NK-92 (cell line): Measurements from ENCODE around the gene IFT80.
"Not testable (repeated sequence)": the region's sequence is repeated elsewhere in the genome, so short reads cannot be mapped to it uniquely, and the experiment has no call there.

Experiments used
- DNase-seq: peaks from one replicate; lab custom pipeline; 2025; ENCODE audit not compliant: unreplicated experiment; lab: John Stamatoyannopoulos, UW

Gene IFT80

GRCh38 chr3:160369784-160370183 lies 29.2 kb downstream of the IFT80 start:
- DNase-seq: no peak

- DNase-seq: no peak
These were observed 30.2 kb downstream of the IFT80 start for GRCh38 chr3:160368804-160369203.

DNA sequence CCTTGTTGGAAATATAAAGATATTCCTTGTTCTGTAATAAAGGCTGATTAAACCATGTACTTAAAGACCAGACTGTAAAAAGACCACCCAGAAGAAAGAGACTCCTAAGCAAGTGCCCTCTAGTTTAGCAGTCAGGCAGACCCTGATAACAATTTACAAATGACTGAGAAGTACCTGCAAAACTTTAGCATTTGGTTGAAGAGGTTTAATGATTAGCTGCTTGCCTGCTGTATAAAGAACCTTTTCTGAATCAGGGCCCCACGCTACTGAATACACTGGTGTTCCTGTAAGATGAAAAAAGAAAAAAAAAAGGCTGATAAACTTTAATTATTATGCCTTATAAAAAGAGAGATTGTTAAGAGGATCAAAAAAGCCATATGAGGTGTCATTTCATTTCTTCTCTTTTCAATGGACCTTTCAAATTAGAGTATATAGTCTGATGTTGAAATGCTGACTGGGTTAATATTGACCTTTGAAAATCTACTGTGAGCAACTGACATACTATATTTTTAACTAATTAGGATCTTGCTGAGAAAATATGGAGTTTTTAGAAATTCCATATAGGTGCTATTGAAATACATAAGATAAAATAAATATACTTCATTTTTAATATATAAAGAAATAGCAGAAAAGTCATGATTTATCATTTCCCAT lies 33.0 kb downstream of the IFT80 start:
- no peak for DNase-seq

DNA sequence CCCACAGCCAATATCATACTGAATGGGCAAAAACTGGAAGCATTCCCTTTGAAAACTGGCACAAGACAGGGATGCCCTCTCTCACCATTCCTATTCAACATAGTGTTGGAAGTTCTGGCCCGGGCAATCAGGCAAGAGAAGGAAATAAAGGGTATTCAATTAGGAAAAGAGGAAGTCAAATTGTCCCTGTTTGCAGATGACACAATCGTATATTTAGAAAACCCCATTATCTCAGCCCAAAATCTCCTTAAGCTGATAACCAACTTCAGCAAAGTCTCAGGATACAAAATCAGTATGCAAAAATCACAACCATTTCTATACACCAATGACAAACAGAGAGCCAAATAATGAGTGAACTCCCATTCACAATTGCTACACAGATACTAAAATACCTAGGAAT lies 36.1 kb downstream of the IFT80 start:
- DNase-seq: not testable (repeated sequence)

DNA sequence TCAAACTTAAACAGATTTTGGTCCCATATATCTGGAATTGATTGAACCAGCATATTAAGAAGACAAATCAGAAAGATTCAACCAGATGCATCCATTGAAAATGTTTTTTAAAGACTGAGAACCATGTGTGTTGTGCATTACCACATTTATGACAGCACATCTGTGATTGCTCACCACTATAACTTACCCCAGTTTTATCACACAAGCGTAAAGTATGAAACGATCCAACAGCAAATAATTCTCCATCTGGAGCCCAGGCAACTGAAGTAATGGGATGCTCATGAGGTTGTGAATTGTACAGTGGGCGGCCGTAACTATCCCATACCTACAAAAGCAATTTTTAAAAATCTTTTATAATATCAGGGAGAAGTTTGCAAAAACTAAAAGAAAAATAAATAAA lies 43.2 kb downstream of the IFT80 start:
- DNase-seq: no peak

GRCh38 chr3:160346511-160346910 lies 52.5 kb downstream of the IFT80 start:
- DNase-seq: no peak

- no peak for DNase-seq
These were observed 55.9 kb downstream of the IFT80 start for GRCh38 chr3:160343132-160343531.

DNA sequence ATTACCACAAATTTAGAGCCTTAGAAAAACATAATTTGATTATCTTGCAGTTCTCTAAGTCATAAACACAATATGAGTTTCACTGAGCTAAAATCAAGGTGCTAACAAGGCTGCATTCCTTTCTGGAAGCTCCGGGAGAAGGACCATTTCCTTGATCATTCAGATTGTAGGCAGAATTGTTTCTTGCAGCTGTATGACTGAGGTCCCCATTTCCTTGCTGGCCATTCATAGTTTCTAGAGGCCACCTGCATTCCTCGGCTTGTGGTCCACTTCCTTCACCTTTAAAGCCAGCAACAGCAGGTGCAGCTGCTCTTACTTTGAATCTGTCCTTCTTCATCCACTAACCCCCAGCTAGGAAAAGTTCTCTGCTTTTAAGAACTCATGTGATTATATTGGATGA lies 58.7 kb downstream of the IFT80 start:
- DNase-seq: no peak

- DNase-seq: no peak
These were observed 67.7 kb downstream of the IFT80 start for GRCh38 chr3:160331127-160331937.

- DNase-seq: no peak
These were observed 68.3 kb downstream of the IFT80 start for GRCh38 chr3:160330690-160331089.

GRCh38 chr3:160330109-160330508 lies 68.9 kb downstream of the IFT80 start:
- DNase-seq: no peak

GRCh38 chr3:160326286-160326685 lies 72.7 kb downstream of the IFT80 start:
- DNase-seq: not testable (repeated sequence)

DNA sequence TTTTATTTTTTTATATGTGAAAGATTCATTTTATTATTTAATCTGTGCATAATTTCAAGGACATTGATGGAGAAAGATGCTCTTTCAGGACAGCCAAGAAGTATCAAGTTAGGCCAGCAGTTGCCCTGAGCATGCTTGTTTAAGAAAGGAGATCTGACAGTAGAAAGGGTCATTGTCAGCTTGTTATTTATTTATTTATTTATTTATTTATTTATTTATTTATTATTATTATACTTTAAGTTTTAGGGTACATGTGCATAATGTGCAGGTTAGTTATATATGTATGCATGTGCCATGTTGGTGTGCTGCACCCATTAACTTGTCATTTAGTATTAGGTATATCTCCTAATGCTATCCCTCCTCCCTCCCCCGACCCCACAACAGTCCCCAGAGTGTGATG lies 77.2 kb downstream of the IFT80 start:
- DNase-seq: not testable (repeated sequence)

- DNase-seq: no peak
These were observed 79.7 kb downstream of the IFT80 start for GRCh38 chr3:160319322-160319721.

DNA sequence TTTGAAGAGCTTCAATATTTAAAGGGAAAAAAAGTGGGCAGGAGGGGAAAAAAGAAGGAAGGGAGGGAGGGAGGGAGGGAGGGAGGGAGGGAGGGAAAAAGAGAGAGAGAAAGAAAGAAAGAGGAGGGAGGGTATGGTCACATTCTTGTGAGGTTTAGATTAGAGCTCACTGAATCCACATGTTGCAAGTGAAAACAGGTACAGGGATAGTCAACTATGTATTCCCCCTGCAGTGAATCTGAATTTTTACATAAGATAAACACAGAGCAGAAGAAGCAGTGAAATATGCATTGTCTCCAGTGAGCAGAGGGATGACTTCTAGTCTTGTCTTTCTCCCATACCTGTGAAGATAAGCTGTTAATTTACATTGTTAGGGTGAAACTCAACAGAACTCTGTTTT lies 84.0 kb downstream of the IFT80 start:
- DNase-seq: no peak

DNA sequence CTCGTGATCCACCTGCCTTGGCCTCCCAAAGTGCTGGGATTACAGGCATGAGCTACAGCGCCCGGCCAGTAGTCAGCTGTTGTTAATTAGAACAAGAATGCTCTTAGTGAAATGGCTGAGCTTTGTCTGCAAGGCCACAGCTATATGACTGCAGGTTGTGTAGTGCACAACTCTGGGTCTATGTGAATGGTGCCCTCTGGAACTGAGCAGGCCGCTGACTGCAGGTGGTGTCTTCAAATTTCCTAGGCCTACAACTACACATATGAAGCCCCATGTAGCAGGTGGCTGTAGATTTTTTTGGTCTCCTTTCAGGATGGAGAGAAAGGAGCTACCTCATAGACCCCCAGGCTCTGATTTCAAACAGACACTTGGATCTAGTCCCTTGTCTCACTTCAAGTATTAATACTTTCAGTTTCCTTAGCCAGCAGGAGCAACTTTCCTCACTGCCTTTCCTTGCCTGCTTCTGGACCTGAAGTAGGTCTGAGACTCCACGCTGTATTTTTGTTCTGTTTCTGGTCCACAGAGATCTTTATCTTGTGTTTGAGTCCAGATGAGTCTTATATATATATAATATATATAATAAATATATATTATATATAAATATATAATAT lies 86.9 kb downstream of the IFT80 start:
- no peak for DNase-seq

- DNase-seq: no peak
These were observed 96.2 kb downstream of the IFT80 start for GRCh38 chr3:160302806-160303205.

GRCh38 chr3:160296591-160296990 lies 102.4 kb downstream of the IFT80 start:
- no peak for DNase-seq

- no peak for DNase-seq
These were observed 107.1 kb downstream of the IFT80 start for GRCh38 chr3:160291909-160292299.

GRCh38 chr3:160291290-160291908 lies 107.6 kb downstream of the IFT80 start:
- no peak for DNase-seq

DNA sequence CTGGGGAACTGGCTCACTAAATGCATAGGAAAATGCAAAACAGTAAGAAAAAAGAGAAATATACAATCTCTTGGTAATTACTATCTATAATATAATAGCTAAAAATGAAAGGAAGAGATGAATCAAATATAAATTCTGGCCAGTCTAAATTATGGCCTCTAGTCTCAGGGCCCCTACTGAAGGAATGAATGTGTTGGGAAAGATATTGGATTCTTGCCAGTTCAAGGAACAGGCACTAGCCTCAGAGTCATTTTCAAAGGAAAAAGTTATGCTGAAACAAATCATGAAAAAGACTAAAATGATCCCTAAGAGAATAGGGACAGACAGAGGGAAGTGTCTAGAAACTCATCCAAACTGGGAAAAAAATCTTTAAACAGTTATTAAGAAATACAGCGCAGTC lies 111.4 kb downstream of the IFT80 start:
- DNase-seq: no peak

DNA sequence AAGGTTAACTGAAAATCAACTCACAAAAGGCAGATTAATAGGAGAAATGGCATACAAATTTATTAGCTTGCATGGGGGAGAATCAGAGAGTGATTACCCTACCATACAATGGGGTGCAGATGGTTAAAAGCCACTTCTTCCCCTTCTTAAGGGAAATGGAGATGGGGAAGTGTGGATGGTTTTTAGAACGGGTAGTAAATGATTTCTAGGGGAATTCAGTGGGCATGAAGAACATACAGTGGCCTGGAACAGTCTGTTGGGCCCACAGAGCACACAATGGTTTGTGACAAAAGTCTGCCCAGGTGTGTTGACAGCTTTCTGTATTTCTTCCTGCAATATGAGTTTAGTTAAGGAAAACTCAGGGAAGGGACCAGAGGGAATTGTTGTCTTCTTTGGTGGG lies 112.8 kb downstream of the IFT80 start:
- no peak for DNase-seq
